Breast epithelium (tissue), 4 donors: ENCODE measurements around the gene RNF11. TPM values are rescaled to one million over a fixed set of nuclear protein-coding genes. Genes with fewer than 3 reads are reported as not detected.

Experiments
- DNase-seq, 2 donors: peaks; one replicate each; pipeline ENCODE4 v3.0.0-alpha.2; 2019; ENCODE audit warnings: low spot score in 2 of 2
- H3K27ac ChIP-seq, 2 donors: fragments of 200-600 bp; sonication (generic) in 1 of 2; one replicate each; pipeline ENCODE4 v1.5.1; 2016 to 2019; ENCODE audit warnings: mild to moderate bottlenecking in 1 of 2
- H3K27me3 ChIP-seq, 2 donors: fragments of 200-600 bp; sonication (generic) in 1 of 2; one replicate each; pipeline versions ENCODE4 v1.5.1 to v1.6.0; 2017 to 2019; ENCODE audit warnings: control low read depth in 1 of 2, mild to moderate bottlenecking in 1 of 2
- H3K36me3 ChIP-seq: fragments of 200-600 bp; one replicate; pipeline ENCODE4 v1.5.1; 2019
- H3K4me1 ChIP-seq, 2 donors: fragments of 200-600 bp; sonication (generic); one replicate each; pipeline ENCODE4 v1.5.1; 2016 to 2019; ENCODE audit warnings: control low read depth in 1 of 2
- H3K4me3 ChIP-seq, 3 donors: fragments of 200-600 bp; sonication (generic); 1 replicate in 2 of 3; 2 replicates in 1 of 3; pipeline ENCODE4 v1.5.1; 2016 to 2019; ENCODE audit warnings: mild to moderate bottlenecking in 3 of 3, moderate library complexity in 2 of 3
- H3K9me3 ChIP-seq, 2 donors: fragments of 200-600 bp; sonication (generic) in 1 of 2; one replicate each; pipeline ENCODE4 v1.5.1; 2016 to 2019; ENCODE audit warnings: control low read depth in 1 of 2
- CTCF ChIP-seq, 3 donors: fragments of 450-650 bp; IDR thresholded peaks; one replicate each; pipeline ENCODE4 v1.5.1; 2016 to 2017; ENCODE audit warnings: antibody characterized with exemption in 3 of 3, mild to moderate bottlenecking in 3 of 3, moderate library complexity in 3 of 3
- POLR2A ChIP-seq: fragments of 450-650 bp; IDR thresholded peaks from one replicate; pipeline ENCODE4 v1.6.1; 2016; ENCODE audit warnings: antibody characterized with exemption, mild to moderate bottlenecking, moderate library complexity
- POLR2AphosphoS5 ChIP-seq, 3 donors: sonication (generic); formaldehyde crosslinking; IDR thresholded peaks; one replicate each; pipeline ENCODE4 v1.6.1; 2017; ENCODE audit warnings: antibody characterized with exemption in 3 of 3
- intact Hi-C: fragments of 100-400 bp; cut with DNase I; formaldehyde crosslinking; loops from one replicate; pipeline ENCODE4 v1.15.1; 2023; ENCODE audit warnings: low total_unique reads
- total RNA-seq, 3 donors: library from RNA; depleted of rRNA; stranded (reverse); fragments of >200 nt; gene quantifications; one replicate each; pipeline ENCODE4 v1.1.0, GENCODE V29; 2016

Gene RNF11
- total RNA-seq, 3 donors from 2014 or later, result 96.0 to 100 (median 96.9) TPM

DNA sequence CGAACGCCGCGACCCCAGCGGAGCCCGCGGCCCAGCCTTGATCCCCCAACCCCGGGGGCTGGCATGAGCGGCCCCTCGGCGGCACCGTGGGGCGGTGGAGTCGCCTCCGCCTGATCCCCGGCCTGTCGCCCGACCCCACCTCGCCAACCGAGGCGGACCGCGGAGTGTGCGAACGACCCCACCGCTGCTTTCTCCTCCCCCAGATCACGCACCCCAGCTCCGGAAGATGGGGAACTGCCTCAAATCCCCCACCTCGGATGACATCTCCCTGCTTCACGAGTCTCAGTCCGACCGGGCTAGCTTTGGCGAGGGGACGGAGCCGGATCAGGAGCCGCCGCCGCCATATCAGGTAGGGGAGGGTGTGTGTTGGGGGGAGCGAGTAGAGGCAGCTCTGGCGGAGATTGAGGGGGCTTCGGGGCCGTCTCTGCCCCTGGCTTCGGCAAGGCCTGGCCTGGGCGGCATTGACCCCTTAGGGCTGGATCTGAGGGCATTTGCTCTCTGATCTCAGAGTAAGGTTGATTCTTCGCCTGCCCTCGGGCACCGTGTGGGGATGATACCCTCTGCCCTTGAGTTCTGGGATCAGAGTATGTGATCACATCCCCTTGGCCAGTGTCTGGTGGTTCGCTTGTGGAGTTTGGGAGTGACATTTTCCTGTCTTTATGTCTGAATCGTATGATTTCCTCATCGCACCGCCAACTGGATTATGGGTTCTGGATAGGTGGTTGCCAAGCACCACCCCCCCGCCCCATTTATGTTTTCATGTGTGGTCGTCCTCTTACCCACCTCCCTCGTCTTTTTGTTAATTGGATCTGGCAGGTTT is 668 bp downstream of the RNF11 start:
- Histone ChIP-seq H3K27ac (peak overlapping the region; percentile 99), H3K36me3 (no peaks in the 10 kb centered on the region), H3K9me3 (no peaks in the 10 kb centered on the region), H3K4me1 (peaks cover 0 to 9% of the 10 kb centered on the region in 2 donors), H3K27me3 (no peaks in the 10 kb centered on the region), H3K4me3 (peak overlapping the region; percentile 92 to 98 (median 95))
- peak; percentile 37 to 65 (median 55) for TF ChIP-seq POLR2AphosphoS5 (IDR thresholded peaks at IDR 0.05)
- no peak for TF ChIP-seq POLR2A
- no peak for TF ChIP-seq CTCF (IDR thresholded peaks at IDR 0.05)
- peak; percentile 61 to 72 for DNase-seq
- intact Hi-C loops, result no loop called here

- Histone ChIP-seq H3K4me3 (peak overlapping the region; percentile 92 to 98 (median 95)), H3K27me3 (no peaks in the 10 kb centered on the region), H3K4me1 (peaks cover 0 to 9% of the 10 kb centered on the region in 2 donors), H3K27ac (peak overlapping the region; percentile 99), H3K36me3 (no peaks in the 10 kb centered on the region), H3K9me3 (no peaks in the 10 kb centered on the region)
- no peak for TF ChIP-seq POLR2A
- TF ChIP-seq POLR2AphosphoS5 (IDR thresholded peaks at IDR 0.05), result no peak
- no peak for TF ChIP-seq CTCF (IDR thresholded peaks at IDR 0.05)
- intact Hi-C loops, result no loop called here
- no peak for DNase-seq
Measured at GRCh38 chr1:51237351-51238033, 1.4 kb downstream of the RNF11 start.

- Histone ChIP-seq H3K9me3 (no peaks in the 10 kb centered on the region), H3K36me3 (no peaks in the 10 kb centered on the region), H3K4me1 (peaks cover 0 to 9% of the 10 kb centered on the region in 2 donors), H3K4me3 (peak overlapping the region; percentile 92 to 98 (median 95)), H3K27ac (peak overlapping the region; percentile 99), H3K27me3 (no peaks in the 10 kb centered on the region)
- intact Hi-C loops, result no loop called here
- TF ChIP-seq POLR2A (no peak), POLR2AphosphoS5 (IDR thresholded peaks at IDR 0.05) (peak in 1 of 3 donors; percentile 16)
- no peak for DNase-seq
Measured at GRCh38 chr1:51238034-51238403, 1.9 kb downstream of the RNF11 start.

DNA sequence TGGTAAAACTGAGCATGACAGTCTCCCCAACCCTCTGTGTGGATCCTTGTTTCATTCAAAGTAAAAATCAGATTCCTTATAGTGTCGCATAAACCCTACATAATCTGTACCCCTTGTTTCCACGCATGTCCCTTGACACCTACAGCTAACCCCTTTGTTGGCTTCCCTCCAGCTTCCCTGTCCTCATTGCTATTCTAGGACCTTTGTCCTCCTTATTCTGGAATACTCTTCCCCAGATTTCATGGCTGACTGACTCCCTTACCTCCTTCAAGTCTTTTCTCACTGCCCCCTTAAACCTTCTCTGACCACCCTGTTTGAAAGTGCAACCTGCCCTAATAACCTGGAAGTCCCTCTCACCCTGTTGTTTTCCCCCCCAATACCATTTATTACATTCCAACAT is 4.0 kb downstream of the RNF11 start:
- Histone ChIP-seq H3K4me1 (peaks cover 0 to 9% of the 10 kb centered on the region in 2 donors), H3K27ac (peak overlapping the region in 1 of 2 donors; percentile 25)

GRCh38 chr1:51241119-51241518 is 5.0 kb downstream of the RNF11 start:
- no peak overlapping the region for H3K27ac ChIP-seq
- TF ChIP-seq POLR2AphosphoS5 (IDR thresholded peaks at IDR 0.05), result no peak
- no peak for TF ChIP-seq CTCF (IDR thresholded peaks at IDR 0.05)
- TF ChIP-seq POLR2A, result no peak
- no peaks in the 10 kb centered on the region for H3K27me3 ChIP-seq
- no peak overlapping the region for H3K4me3 ChIP-seq
- no peaks in the 10 kb centered on the region for H3K9me3 ChIP-seq
- DNase-seq, result no peak
- H3K4me1 ChIP-seq, result peaks cover 0 to 9% of the 10 kb centered on the region in 2 donors
- intact Hi-C loops, result no loop called here
- no peaks in the 10 kb centered on the region for H3K36me3 ChIP-seq

More for the DNA sequence above, 4.0 kb downstream of the RNF11 start:
- intact Hi-C loops, result no loop called here
- no peak for DNase-seq
- Histone ChIP-seq H3K27me3 (no peaks in the 10 kb centered on the region), H3K9me3 (no peaks in the 10 kb centered on the region), H3K36me3 (no peaks in the 10 kb centered on the region), H3K4me3 (no peak overlapping the region)
- TF ChIP-seq POLR2A (no peak), POLR2AphosphoS5 (IDR thresholded peaks at IDR 0.05) (no peak), CTCF (IDR thresholded peaks at IDR 0.05) (no peak)
